HCT116 (cell line): Measurements from ENCODE around the gene GABBR2. TPM values are rescaled to one million over a fixed set of nuclear protein-coding genes. Genes with fewer than 3 reads are reported as not detected.

ENCODE experiments used
- ATAC-seq: fragments of 200-7000 bp; cut with Tn5 transposase; 2 replicates; pipeline ENCODE4 v1.9.1; 2020; ENCODE audit warnings: mild to moderate bottlenecking, moderate library complexity
- BruUV-seq: library from RNA; stranded (reverse); fragments of 400-500 nt; replicated peaks from 2 replicates; lab custom pipeline; 2021; lab: Mats Ljungman, UMichigan
- CTCF ChIA-PET: fragments of 300-600 bp; sonication (Branson Sonifier 250); formaldehyde crosslinking; loops from one replicate; lab custom pipeline; 2021; ENCODE audit warnings: antibody characterized with exemption; lab: Charles Lee
- POLR2A ChIA-PET: fragments of 300-600, 350-600 bp; sonication (Branson Sonifier 250); formaldehyde crosslinking; loops from one replicate; lab custom pipeline; 2021; ENCODE audit warnings: antibody characterized with exemption; lab: Charles Lee
- RAD21 ChIA-PET, 2 experiments: fragments of 300-600 bp; sonication (Branson Sonifier 250); formaldehyde crosslinking; loops; one replicate each; lab custom pipeline; 2023; ENCODE audit warnings: low total read pairs in 2 of 2; ENCODE audit not compliant: uncharacterized antibody in 2 of 2, unreplicated experiment in 2 of 2, low non-redundant PET in 1 of 2; lab: Charles Lee
- DNase-seq: peaks from one replicate; pipeline ENCODE4 v3.0.0-alpha.2; 2010; ENCODE audit warnings: low read depth, low spot score
- H2AFZ ChIP-seq: fragments of 200-600 bp; shearing (Covaris generic), sonication (generic); 2 replicates; pipeline ENCODE4 v1.6.1; 2017; ENCODE audit warnings: low read depth, mixed run types, mixed read lengths, antibody characterized with exemption, low read length; ENCODE audit not compliant: poor library complexity, severe bottlenecking
- H3K27ac ChIP-seq: 2 replicates; pipeline ENCODE4 v1.5.1; 2012; ENCODE audit warnings: low read depth, low read length
- H3K27me3 ChIP-seq: fragments of 200-600 bp; sonication (generic); 2 replicates; pipeline ENCODE4 v1.6.1; 2016; ENCODE audit warnings: mixed run types, low read length, mixed read lengths; ENCODE audit not compliant: insufficient read depth
- H3K36me3 ChIP-seq, 2 experiments: fragments of 200-500 bp in 1 of 2; fragments of 200-600 bp in 1 of 2; sonication (Bioruptor generic) in 1 of 2; sonication (generic) in 1 of 2; 2 replicates each; pipeline versions ENCODE4 v1.5.1 to v1.6.1; 2014 to 2016; ENCODE audit warnings: low read length in 2 of 2, inconsistent platforms in 1 of 2, mixed read lengths in 1 of 2, mixed run types in 1 of 2; ENCODE audit not compliant: insufficient read depth in 2 of 2, control insufficient read depth in 1 of 2
- H3K4me1 ChIP-seq, 2 experiments: fragments of 200-600 bp in 1 of 2; sonication (generic) in 1 of 2; 2 replicates each; pipeline versions ENCODE4 v1.5.1 to v1.6.1; 2012 to 2017; ENCODE audit warnings: low read length in 2 of 2, inconsistent platforms in 1 of 2, mild to moderate bottlenecking in 1 of 2, mixed read lengths in 1 of 2, mixed run types in 1 of 2, moderate library complexity in 1 of 2; ENCODE audit not compliant: insufficient read depth in 2 of 2, control insufficient read depth in 1 of 2
- H3K4me2 ChIP-seq: fragments of 200-600 bp; sonication (generic); 2 replicates; pipeline ENCODE4 v1.6.1; 2017; ENCODE audit warnings: mixed run types, low read length, mixed read lengths
- H3K4me3 ChIP-seq, 2 experiments: fragments of 200-600 bp in 1 of 2; sonication (generic) in 1 of 2; replicated peaks in 1 of 2; 2 replicates each; pipeline ENCODE4 v1.5.1; 2011 to 2016; ENCODE audit warnings: low read length in 2 of 2, control low read depth in 1 of 2, low read depth in 1 of 2, mild to moderate bottlenecking in 1 of 2, mixed read lengths in 1 of 2, mixed run types in 1 of 2
- H3K79me2 ChIP-seq: fragments of 200-600 bp; sonication (generic); 2 replicates; pipeline ENCODE4 v1.6.1; 2017; ENCODE audit warnings: mild to moderate bottlenecking, mixed run types, low read length, moderate library complexity, mixed read lengths; ENCODE audit not compliant: insufficient read depth
- H3K9ac ChIP-seq: fragments of 200-600 bp; sonication (generic); 2 replicates; pipeline ENCODE4 v1.6.1; 2016; ENCODE audit warnings: low read length, mixed read lengths
- H3K9me2 ChIP-seq: fragments of 200-600 bp; sonication (generic), shearing (Covaris generic); 2 replicates; pipeline ENCODE4 v1.6.1; 2017; ENCODE audit warnings: mixed run types, mild to moderate bottlenecking, moderate library complexity; ENCODE audit not compliant: insufficient read depth
- H3K9me3 ChIP-seq, 2 experiments: fragments of 200-500 bp in 1 of 2; fragments of 200-600 bp in 1 of 2; sonication (Bioruptor generic) in 1 of 2; sonication (generic) in 1 of 2; 2 replicates each; pipeline ENCODE4 v1.6.1; 2014 to 2017; ENCODE audit warnings: low read length in 2 of 2, mixed read lengths in 2 of 2, inconsistent platforms in 1 of 2, low read depth in 1 of 2, mild to moderate bottlenecking in 1 of 2, mixed run types in 1 of 2, moderate library complexity in 1 of 2; ENCODE audit not compliant: control insufficient read depth in 1 of 2, insufficient read depth in 1 of 2
- H4K20me1 ChIP-seq: fragments of 200-600 bp; sonication (generic), shearing (Covaris generic); 2 replicates; pipeline ENCODE4 v1.6.1; 2017; ENCODE audit warnings: mixed run types, mild to moderate bottlenecking, moderate library complexity; ENCODE audit not compliant: insufficient read depth
- ATF3 ChIP-seq: IDR thresholded peaks from 2 replicates; pipeline ENCODE4 v1.6.1; 2012
- CEBPB ChIP-seq: IDR thresholded peaks from 2 replicates; pipeline ENCODE4 v1.6.1; 2012; ENCODE audit warnings: low read depth
- EZH2 ChIP-seq: fragments of 200-600 bp; sonication (generic); IDR thresholded peaks from 2 replicates; pipeline ENCODE4 v1.6.1; 2017; ENCODE audit warnings: antibody characterized with exemption, mixed run types
- EZH2phosphoT487 ChIP-seq: fragments of 200-600 bp; IDR thresholded peaks from 2 replicates; pipeline ENCODE4 v1.6.1; 2018; ENCODE audit warnings: antibody characterized with exemption, borderline replicate concordance
- FOSL1 ChIP-seq: IDR thresholded peaks from 2 replicates; pipeline ENCODE4 v1.6.1; 2012; ENCODE audit warnings: low read depth
- JUND ChIP-seq: IDR thresholded peaks from 2 replicates; pipeline ENCODE4 v1.6.1; 2012
- SP1 ChIP-seq: IDR thresholded peaks from 2 replicates; pipeline ENCODE4 v1.6.1; 2012; ENCODE audit warnings: low read depth
- SRF ChIP-seq: IDR thresholded peaks from 2 replicates; pipeline ENCODE4 v1.6.1; 2012; ENCODE audit warnings: low read depth
- YY1 ChIP-seq: IDR thresholded peaks from 2 replicates; pipeline ENCODE4 v1.6.1; 2011; ENCODE audit warnings: low read length, low read depth, moderate library complexity, mild to moderate bottlenecking; ENCODE audit not compliant: insufficient replicate concordance; ENCODE audit errors: extremely low read depth
- ZFX ChIP-seq: fragments of 450-650 bp; IDR thresholded peaks from 2 replicates; pipeline ENCODE4 v1.6.1; 2017
- intact Hi-C: fragments of 100-400 bp; cut with micrococcal nuclease; formaldehyde crosslinking; loops from 2 replicates; pipeline ENCODE4 v1.10.0; 2022
- total RNA-seq: library from RNA; stranded (reverse); gene quantifications from one replicate; pipeline ENCODE4 v1.2.1, GENCODE V29; 2021; ENCODE audit not compliant: unreplicated experiment
- TF ChIP-seq, protein P1 (sequence below), 3 experiments: fragments of 200-600 bp in 1 of 3; sonication (generic) in 1 of 3; IDR thresholded peaks in 2 of 3; conservative IDR thresholded peaks in 1 of 3; 2 replicates each; pipeline ENCODE4 v1.5.1; 2012 to 2017; ENCODE audit warnings: low read depth in 2 of 3, low read length in 2 of 3, antibody characterized with exemption in 1 of 3, borderline replicate concordance in 1 of 3, control low read depth in 1 of 3, mild to moderate bottlenecking in 1 of 3, mixed read lengths in 1 of 3, mixed run types in 1 of 3, moderate library complexity in 1 of 3; ENCODE audit not compliant: insufficient read depth in 1 of 3
- TF ChIP-seq, protein P2 (sequence below): IDR thresholded peaks from 2 replicates; pipeline ENCODE4 v1.6.1; 2012; ENCODE audit warnings: low read depth

Gene GABBR2
- total RNA-seq, 1 experiment from 2014 or later, result 0.15 TPM

GRCh38 chr9:98751210-98751609 is 42.5 kb upstream of the GABBR2 start:
- intact Hi-C loops, result no loop called here
- DNase-seq (no peak), ATAC-seq (no peak)
- H3K27ac ChIP-seq, result no peak overlapping the region
- TF ChIP-seq JUND (no peak), YY1 (no peak), ATF3 (no peak)
- H3K9ac ChIP-seq, result no peak overlapping the region
- no peak overlapping the region for H3K4me3 ChIP-seq
- no peaks in the 10 kb centered on the region for H3K9me2 ChIP-seq
- no peak overlapping the region for H2AFZ ChIP-seq
- CTCF ChIA-PET, result interaction anchor here (3.6 kb wide), 1 partner anchor 24 kb away, joined by 11 read pairs; no protein-coding TSS in a partner anchor
- RAD21 ChIA-PET, result no interaction called here
- no peaks in the 10 kb centered on the region for H3K4me1 ChIP-seq
- no peaks in the 10 kb centered on the region for H3K79me2 ChIP-seq
- BruUV-seq, result no TSS peak
- no peaks in the 10 kb centered on the region for H3K9me3 ChIP-seq
- POLR2A ChIA-PET, result no interaction called here
- no peaks in the 10 kb centered on the region for H3K27me3 ChIP-seq
- H3K4me2 ChIP-seq, result no peak overlapping the region
- H3K36me3 ChIP-seq, result peaks cover 10 to 16% of the 10 kb centered on the region in 2 experiments; a peak in 3 of 4 replicates
- H4K20me1 ChIP-seq, result no peaks in the 10 kb centered on the region

- H2AFZ ChIP-seq, result no peak overlapping the region
- H3K9ac ChIP-seq, result no peak overlapping the region
- H3K27me3 ChIP-seq, result no peaks in the 10 kb centered on the region
- no peaks in the 10 kb centered on the region for H3K9me3 ChIP-seq
- H4K20me1 ChIP-seq, result no peaks in the 10 kb centered on the region
- H3K4me2 ChIP-seq, result no peak overlapping the region
- POLR2A ChIA-PET, result no interaction called here
- H3K79me2 ChIP-seq, result no peaks in the 10 kb centered on the region
- DNase-seq (no peak), ATAC-seq (no peak)
- BruUV-seq, result no TSS peak
- H3K36me3 ChIP-seq, result peaks cover 7 to 12% of the 10 kb centered on the region in 2 experiments; a peak in 3 of 4 replicates
- RAD21 ChIA-PET, result no interaction called here
- no peak overlapping the region for H3K4me3 ChIP-seq
- no peak overlapping the region for H3K27ac ChIP-seq
- CTCF ChIA-PET, result interaction anchor here (3.6 kb wide), 1 partner anchor 25 kb away, joined by 11 read pairs; no protein-coding TSS in a partner anchor
- intact Hi-C loops, result no loop called here
- no peaks in the 10 kb centered on the region for H3K9me2 ChIP-seq
- TF ChIP-seq, protein P1, sequence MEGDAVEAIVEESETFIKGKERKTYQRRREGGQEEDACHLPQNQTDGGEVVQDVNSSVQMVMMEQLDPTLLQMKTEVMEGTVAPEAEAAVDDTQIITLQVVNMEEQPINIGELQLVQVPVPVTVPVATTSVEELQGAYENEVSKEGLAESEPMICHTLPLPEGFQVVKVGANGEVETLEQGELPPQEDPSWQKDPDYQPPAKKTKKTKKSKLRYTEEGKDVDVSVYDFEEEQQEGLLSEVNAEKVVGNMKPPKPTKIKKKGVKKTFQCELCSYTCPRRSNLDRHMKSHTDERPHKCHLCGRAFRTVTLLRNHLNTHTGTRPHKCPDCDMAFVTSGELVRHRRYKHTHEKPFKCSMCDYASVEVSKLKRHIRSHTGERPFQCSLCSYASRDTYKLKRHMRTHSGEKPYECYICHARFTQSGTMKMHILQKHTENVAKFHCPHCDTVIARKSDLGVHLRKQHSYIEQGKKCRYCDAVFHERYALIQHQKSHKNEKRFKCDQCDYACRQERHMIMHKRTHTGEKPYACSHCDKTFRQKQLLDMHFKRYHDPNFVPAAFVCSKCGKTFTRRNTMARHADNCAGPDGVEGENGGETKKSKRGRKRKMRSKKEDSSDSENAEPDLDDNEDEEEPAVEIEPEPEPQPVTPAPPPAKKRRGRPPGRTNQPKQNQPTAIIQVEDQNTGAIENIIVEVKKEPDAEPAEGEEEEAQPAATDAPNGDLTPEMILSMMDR (IDR thresholded peaks at IDR 0.05 in 2 of 3, conservative IDR thresholded peaks at IDR 0.05 in 1 of 3; ENCODE audit: borderline replicate concordance in 1 of 3, insufficient read depth in 1 of 3, low read depth in 2 of 3, low read length in 2 of 3), result no peak
- TF ChIP-seq YY1 (no peak), EZH2 (no peak), EZH2phosphoT487 (no peak), ZFX (no peak), CEBPB (no peak), FOSL1 (no peak), ATF3 (no peak), SRF (no peak), SP1 (no peak)
- TF ChIP-seq, protein P2, sequence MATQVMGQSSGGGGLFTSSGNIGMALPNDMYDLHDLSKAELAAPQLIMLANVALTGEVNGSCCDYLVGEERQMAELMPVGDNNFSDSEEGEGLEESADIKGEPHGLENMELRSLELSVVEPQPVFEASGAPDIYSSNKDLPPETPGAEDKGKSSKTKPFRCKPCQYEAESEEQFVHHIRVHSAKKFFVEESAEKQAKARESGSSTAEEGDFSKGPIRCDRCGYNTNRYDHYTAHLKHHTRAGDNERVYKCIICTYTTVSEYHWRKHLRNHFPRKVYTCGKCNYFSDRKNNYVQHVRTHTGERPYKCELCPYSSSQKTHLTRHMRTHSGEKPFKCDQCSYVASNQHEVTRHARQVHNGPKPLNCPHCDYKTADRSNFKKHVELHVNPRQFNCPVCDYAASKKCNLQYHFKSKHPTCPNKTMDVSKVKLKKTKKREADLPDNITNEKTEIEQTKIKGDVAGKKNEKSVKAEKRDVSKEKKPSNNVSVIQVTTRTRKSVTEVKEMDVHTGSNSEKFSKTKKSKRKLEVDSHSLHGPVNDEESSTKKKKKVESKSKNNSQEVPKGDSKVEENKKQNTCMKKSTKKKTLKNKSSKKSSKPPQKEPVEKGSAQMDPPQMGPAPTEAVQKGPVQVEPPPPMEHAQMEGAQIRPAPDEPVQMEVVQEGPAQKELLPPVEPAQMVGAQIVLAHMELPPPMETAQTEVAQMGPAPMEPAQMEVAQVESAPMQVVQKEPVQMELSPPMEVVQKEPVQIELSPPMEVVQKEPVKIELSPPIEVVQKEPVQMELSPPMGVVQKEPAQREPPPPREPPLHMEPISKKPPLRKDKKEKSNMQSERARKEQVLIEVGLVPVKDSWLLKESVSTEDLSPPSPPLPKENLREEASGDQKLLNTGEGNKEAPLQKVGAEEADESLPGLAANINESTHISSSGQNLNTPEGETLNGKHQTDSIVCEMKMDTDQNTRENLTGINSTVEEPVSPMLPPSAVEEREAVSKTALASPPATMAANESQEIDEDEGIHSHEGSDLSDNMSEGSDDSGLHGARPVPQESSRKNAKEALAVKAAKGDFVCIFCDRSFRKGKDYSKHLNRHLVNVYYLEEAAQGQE, result no peak
- no peaks in the 10 kb centered on the region for H3K4me1 ChIP-seq
These were observed 41.8 kb upstream of the GABBR2 start for GRCh38 chr9:98750364-98751060.
